ENCODE measurements around the gene BANP.
"Not testable (repeated sequence)": the region's sequence is repeated elsewhere in the genome, so short reads cannot be mapped to it uniquely, and the experiment has no call there.

BANP gene

GRCh38 chr16:88102597-88102996 is 151.4 kb downstream of the BANP start:
- H3K4me3 ChIP-seq (ENCODE audit: control insufficient read depth, low read depth, low read length): no peak overlapping the region
- no peak for TF ChIP-seq CTCF (IDR thresholded peaks at IDR 0.05; ENCODE audit: control insufficient read depth, insufficient read depth, low read depth, low read length, missing control alignments)
- no peak for DNase-seq (ENCODE audit: low read depth)

DNA sequence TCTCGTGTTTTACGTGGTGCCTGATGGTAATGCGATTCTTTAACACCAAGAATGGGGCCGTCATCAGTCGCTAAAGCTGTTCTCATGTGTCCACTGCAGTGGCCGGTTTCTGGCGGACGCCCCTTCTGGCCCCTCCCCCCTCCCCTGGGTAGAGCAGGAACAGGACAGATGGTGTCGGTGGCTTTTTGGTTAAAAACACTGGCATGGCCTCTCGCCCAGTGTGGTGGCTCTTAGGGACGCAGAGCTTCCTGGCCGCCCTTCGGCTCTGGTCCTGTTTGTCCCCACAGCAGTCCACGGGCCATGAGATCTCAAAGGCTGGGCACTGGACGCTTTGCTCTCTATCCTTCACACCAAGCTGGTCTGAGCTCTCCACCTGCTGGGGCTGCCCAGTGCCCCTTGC is 151.8 kb downstream of the BANP start:
- no peak for TF ChIP-seq CTCF (IDR thresholded peaks at IDR 0.05; ENCODE audit: control insufficient read depth, insufficient read depth, low read depth, low read length, missing control alignments)
- H3K4me3 ChIP-seq (ENCODE audit: control insufficient read depth, low read depth, low read length): no peak overlapping the region
- no peak for DNase-seq (ENCODE audit: low read depth)

DNA sequence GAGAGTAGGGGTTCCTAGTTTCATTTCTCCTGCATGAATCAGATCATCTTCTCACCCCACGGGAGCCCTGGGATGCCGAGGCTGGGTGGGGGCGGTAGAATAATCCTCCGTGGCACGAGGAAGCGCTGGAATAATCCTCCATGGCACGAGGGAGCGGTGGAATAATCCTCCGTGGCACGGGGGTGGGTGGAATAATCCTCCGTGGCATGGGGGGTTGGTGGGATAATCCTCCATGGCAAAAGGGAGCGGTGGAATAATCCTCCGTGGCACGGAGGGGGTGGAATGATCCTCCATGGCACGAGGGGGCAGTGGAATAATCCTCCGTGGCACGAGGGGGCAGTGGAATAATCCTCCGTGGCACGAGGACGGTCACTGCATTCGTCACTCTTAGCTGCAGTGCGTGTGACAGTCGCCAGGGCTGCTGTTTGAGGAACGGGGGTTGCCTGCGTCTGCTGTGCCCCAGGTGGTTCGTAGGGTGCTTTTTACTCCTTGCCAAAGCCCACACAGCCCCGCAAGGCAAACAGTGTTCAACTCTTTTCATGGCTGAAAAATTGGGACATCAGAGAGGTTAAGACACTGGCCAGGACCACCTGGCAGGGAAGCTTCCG is 152.5 kb downstream of the BANP start:
- H3K4me3 ChIP-seq (ENCODE audit: control insufficient read depth, low read depth, low read length): no peak overlapping the region
- DNase-seq (ENCODE audit: low read depth): no peak
- no peak for TF ChIP-seq CTCF (IDR thresholded peaks at IDR 0.05; ENCODE audit: control insufficient read depth, insufficient read depth, low read depth, low read length, missing control alignments)

DNA sequence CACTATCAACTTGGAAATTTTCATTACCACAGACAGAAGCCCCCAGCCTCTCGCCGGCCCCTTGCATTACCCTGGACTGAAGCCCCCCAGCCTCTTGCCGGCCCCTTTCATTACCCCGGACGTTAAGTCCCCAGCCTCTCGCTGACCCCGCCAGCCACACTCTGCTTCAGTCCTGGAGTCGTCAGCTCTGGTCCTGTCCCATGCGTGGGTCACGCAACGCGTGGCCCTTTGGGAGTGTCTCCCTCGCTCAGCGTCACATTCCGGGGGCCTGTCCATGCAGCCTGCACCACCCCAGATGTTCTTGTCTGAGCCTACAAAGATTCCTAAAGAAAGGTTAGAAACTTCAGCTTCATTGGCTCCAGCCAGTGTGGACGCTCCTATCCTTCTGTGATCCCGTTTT is 153.1 kb downstream of the BANP start:
- not testable (repeated sequence) for H3K4me3 ChIP-seq (ENCODE audit: control insufficient read depth, low read depth, low read length); DNase-seq (ENCODE audit: low read depth)

GRCh38 chr16:88105574-88106140 is 154.4 kb downstream of the BANP start:
- not testable (repeated sequence) for H3K4me3 ChIP-seq (ENCODE audit: control insufficient read depth, low read depth, low read length); DNase-seq (ENCODE audit: low read depth)

- not testable (repeated sequence) for H3K4me3 ChIP-seq (ENCODE audit: control insufficient read depth, low read depth, low read length); DNase-seq (ENCODE audit: low read depth)
Observed at GRCh38 chr16:88106566-88106965, 155.3 kb downstream of the BANP start.

DNA sequence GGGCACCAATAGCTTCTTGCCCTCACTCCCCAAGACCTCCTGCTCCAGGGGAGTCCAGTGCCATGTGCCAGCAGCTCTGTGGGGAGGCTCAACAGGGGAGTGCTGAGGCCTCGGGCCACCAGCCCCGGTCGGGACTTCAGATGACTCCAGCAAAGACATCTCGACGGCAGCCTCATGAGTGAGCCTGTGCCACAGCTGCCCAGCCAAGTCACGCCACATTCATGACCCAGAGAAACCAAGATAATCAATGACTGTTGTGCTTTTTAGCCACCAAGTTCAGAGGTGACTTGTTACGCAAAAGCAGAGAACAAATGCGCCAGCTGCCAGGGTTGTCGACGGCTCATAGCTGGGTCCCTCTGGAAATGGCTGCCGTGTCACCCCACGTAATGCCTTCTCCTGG is 157.5 kb downstream of the BANP start:
- DNase-seq (ENCODE audit: low read depth): no peak
- H3K4me3 ChIP-seq (ENCODE audit: control insufficient read depth, low read depth, low read length): no peak overlapping the region
- TF ChIP-seq CTCF (IDR thresholded peaks at IDR 0.05; ENCODE audit: control insufficient read depth, insufficient read depth, low read depth, low read length, missing control alignments): no peak

DNA sequence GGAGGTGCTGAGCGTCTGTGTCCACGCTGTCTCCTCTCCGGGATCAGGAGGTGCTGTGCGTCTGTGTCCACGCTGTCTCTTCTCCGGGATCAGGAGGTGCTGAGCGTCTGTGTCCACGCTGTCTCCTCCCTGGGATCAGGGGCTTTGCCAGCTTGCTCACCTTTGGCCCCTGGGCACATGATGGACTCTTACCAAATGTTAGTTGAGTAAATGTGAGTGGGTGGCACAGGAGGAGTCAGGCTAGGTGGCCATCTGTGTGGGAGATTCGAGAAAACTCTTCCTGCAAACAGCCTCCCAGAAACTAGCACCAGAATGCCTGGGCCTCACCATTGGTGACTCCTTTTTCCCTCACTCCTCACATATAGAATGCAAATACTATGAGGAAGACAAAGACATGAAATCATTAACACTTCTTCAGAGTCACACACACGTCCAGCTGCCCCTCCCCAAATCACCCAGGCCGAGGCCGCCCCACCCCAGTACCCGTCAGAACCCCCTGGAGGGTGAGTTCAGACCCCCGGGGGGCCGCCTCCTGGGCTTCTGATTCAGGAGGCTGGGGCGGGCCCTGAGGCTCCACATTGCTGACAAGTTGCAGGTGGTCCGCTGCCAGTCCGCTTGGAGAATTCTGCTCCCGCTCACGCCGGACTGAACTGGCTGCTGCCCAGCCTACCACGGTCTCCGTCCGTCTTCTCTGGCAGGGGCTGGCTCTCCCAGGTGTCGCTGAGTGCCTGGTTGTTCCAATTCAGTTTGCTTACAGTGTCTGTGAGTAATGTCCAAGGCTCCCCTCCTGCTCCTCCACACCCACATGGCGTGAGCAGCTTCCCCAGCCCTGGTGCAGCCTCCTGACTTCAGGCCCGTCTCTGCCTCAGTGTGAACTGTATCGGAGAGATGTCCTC is 158.7 kb downstream of the BANP start:
- not testable (repeated sequence) for DNase-seq (ENCODE audit: low read depth)

DNA sequence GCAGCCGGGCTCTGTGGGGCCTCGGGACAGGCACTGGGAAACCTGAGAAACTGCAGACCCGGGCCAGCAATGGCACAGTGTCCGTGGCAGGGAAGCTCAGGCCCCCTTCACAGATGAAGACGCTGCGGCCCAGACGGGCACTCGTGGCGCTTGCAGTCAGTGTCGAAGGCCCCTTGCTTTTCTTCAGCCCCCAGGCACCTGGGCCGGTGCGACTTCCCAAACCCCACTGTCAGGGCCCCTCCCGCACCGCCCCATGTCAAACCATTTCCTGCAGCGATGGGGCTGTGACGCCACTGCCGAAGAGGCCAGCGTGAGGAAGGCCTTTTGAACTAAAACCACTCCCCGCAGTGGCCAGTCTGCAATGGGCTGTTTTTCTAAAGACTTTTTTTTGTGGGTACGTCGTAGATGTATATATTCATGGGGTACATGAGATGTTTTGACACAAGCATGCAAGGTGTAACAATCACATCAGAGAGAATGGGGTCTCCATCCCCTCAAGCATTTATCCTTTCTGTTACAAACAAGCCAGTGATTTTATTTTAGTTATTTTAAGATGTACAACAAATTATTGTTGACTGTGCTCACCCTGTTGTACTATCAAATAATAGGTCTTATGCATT is 159.8 kb downstream of the BANP start:
- not testable (repeated sequence) for DNase-seq (ENCODE audit: low read depth); H3K4me3 ChIP-seq (ENCODE audit: control insufficient read depth, low read depth, low read length)

More for the DNA sequence above, 158.7 kb downstream of the BANP start:
- H3K4me3 ChIP-seq (ENCODE audit: control insufficient read depth, low read depth, low read length): not testable (repeated sequence)

DNA sequence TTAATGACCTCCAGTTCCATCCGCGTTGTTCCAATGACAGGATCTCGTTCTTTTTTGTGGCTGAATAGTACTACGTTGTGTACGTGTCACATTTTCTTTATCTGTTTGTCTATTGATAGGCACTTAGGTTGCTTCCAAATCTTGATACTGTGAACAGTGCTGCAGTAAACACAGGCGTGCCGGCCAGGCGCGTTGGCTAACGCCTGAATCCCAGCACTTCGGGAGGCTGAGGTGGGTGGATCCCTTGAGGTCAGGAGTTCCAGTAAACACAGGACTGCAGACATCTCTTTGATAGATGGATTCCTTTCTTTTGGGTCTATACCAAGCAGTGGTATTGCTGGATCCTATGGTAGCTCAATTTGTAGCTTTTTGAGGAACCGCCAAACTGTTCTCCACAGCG is 160.7 kb downstream of the BANP start:
- DNase-seq (ENCODE audit: low read depth); H3K4me3 ChIP-seq (ENCODE audit: control insufficient read depth, low read depth, low read length): not testable (repeated sequence)
